BJ (cell line): Measurements from ENCODE around the gene MIA. TPM values are rescaled to one million over a fixed set of nuclear protein-coding genes. Genes with fewer than 3 reads are reported as not detected.
"Not testable (repeated sequence)": the region's sequence is repeated elsewhere in the genome, so short reads cannot be mapped to it uniquely, and the experiment has no call there.

Experiments used
- CTCF ChIA-PET: fragments of 350-600 bp; formaldehyde crosslinking; extraction: SDS; loops from one replicate; lab custom pipeline; 2021; ENCODE audit warnings: antibody characterized with exemption, inconsistent platforms; lab: Yijun Ruan, JAX
- POLR2A ChIA-PET: fragments of 300-600 bp; sonication (Branson Sonifier 250); formaldehyde crosslinking; extraction: SDS; loops from one replicate; lab custom pipeline; 2021; ENCODE audit warnings: antibody characterized with exemption; lab: Charles Lee
- DNase-seq: peaks from one replicate; pipeline ENCODE4 v3.0.0-alpha.2; 2011; ENCODE audit warnings: low read depth
- H3K27me3 ChIP-seq: 2 replicates; pipeline ENCODE4 v1.6.0; 2011; ENCODE audit warnings: low read length; ENCODE audit not compliant: control insufficient read depth, insufficient read depth
- H3K36me3 ChIP-seq: 2 replicates; pipeline ENCODE4 v1.5.1; 2011; ENCODE audit warnings: low read length; ENCODE audit not compliant: control insufficient read depth, insufficient read depth
- H3K4me3 ChIP-seq: 2 replicates; pipeline ENCODE4 v1.5.1; 2011; ENCODE audit warnings: low read depth, mild to moderate bottlenecking, control low read depth, low read length
- polyA plus RNA-seq: library from polyadenylated mRNA; depleted of rRNA; stranded (reverse); fragments of >200 nt; gene quantifications from 2 replicates; pipeline ENCODE4 v1.2.3, GENCODE V29; 2011
- TF ChIP-seq, protein P1 (sequence below): IDR thresholded peaks from 2 replicates; pipeline ENCODE4 v1.5.1; 2011; ENCODE audit warnings: low read depth, mild to moderate bottlenecking, control low read depth, inconsistent platforms, low read length, moderate library complexity; ENCODE audit not compliant: insufficient read depth

MIA gene
- polyA plus RNA-seq, 1 experiment, result not detected

DNA sequence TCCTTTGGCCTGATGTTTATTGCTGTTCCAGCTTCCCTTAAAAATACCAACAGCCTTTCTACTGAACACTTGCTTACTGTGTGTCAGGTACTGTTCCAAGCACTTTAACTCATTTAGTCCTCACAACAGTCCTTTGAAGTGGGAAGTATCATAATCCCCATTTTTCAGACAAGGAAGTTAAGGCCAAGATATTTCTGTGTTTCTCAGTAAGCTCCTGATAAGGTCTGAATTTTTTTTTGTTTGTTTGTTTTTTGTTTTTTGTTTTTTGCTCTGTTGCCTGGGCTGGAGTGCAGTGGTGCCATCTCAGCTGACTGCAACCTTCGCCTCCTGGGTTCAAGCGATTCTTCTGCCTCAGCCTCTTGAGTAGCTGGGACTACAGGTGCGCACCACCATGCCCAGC, 16.8 kb upstream of the MIA start:
- ChIA-PET CTCF (no interaction called here), POLR2A (no interaction called here)
- no peak for DNase-seq
- Histone ChIP-seq H3K4me3 (no peak overlapping the region), H3K36me3 (peaks cover 32% of the 10 kb centered on the region), H3K27me3 (no peaks in the 10 kb centered on the region)
- TF ChIP-seq, protein P1, sequence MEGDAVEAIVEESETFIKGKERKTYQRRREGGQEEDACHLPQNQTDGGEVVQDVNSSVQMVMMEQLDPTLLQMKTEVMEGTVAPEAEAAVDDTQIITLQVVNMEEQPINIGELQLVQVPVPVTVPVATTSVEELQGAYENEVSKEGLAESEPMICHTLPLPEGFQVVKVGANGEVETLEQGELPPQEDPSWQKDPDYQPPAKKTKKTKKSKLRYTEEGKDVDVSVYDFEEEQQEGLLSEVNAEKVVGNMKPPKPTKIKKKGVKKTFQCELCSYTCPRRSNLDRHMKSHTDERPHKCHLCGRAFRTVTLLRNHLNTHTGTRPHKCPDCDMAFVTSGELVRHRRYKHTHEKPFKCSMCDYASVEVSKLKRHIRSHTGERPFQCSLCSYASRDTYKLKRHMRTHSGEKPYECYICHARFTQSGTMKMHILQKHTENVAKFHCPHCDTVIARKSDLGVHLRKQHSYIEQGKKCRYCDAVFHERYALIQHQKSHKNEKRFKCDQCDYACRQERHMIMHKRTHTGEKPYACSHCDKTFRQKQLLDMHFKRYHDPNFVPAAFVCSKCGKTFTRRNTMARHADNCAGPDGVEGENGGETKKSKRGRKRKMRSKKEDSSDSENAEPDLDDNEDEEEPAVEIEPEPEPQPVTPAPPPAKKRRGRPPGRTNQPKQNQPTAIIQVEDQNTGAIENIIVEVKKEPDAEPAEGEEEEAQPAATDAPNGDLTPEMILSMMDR, result no peak

GRCh38 chr19:40759352-40759751, 16.0 kb upstream of the MIA start:
- DNase-seq, result no peak
- H3K36me3 ChIP-seq, result peaks cover 39% of the 10 kb centered on the region
- no peak overlapping the region for H3K4me3 ChIP-seq
- TF ChIP-seq, protein P1, result no peak
- no peaks in the 10 kb centered on the region for H3K27me3 ChIP-seq
- POLR2A ChIA-PET, result no interaction called here
- CTCF ChIA-PET, result no interaction called here

DNA sequence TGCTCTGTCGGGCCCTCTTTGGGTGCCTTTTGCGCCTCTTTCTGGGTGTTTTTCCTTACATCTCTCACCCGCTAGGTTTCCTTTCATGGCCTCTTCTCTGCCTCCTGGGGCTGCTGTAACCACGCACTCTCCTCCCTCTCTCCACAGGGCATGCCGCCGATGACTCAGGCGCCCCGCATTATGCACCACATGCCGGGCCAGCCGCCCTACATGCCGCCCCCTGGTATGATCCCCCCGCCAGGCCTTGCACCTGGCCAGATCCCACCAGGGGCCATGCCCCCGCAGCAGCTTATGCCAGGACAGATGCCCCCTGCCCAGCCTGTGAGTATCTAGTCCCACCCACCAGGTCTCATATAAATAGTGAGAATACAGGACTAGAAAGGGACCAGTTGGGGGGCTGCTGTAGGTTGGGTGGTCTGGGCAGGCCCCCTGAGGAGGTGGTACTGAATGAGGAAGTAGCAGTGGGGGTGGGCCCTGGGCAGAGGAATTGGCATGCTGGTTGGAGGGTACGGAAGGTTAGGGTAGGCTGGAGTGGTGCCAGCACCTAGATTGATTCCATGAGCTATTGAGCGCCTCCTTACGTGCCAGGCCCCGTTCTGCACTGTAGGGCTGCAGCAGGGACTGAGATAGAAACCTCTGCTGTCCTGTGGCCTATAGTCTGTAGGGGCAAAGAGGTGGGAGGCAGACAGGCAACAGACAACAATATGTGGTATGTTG, 12.4 kb upstream of the MIA start:
- ChIA-PET CTCF (no interaction called here), POLR2A (no interaction called here)
- no peak overlapping the region for H3K4me3 ChIP-seq
- H3K36me3 ChIP-seq, result peaks cover 42% of the 10 kb centered on the region
- H3K27me3 ChIP-seq, result no peaks in the 10 kb centered on the region
- TF ChIP-seq, protein P1, result no peak
- no peak for DNase-seq

- CTCF ChIA-PET, result no interaction called here
- DNase-seq, result no peak
- TF ChIP-seq, protein P1, result no peak
- POLR2A ChIA-PET, result no interaction called here
- Histone ChIP-seq H3K36me3 (peaks cover 40% of the 10 kb centered on the region), H3K4me3 (no peak overlapping the region), H3K27me3 (no peaks in the 10 kb centered on the region)
These were observed 11.8 kb upstream of the MIA start for GRCh38 chr19:40763526-40763925.

DNA sequence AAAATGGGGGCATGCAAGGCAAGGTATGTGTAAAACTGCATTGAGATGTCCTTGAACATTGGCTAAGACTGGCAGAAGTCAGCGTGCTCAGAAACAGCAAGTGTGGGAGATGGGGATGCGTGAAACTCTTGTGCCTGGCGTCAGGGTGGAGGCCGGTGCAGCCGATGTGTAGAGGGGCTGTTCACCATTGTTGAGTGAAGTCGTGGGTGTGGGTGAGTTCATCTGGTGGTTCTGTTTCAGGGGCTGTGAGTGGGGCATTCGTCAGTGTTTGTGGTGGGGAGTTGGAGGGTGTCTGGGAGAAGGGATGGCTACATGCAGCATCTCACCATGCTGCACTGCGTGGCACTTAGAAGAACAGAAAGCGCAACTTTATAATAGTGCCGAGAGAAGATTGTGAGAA, 11.4 kb upstream of the MIA start:
- POLR2A ChIA-PET, result no interaction called here
- Histone ChIP-seq H3K27me3 (no peaks in the 10 kb centered on the region), H3K36me3 (peaks cover 40% of the 10 kb centered on the region), H3K4me3 (no peak overlapping the region)
- CTCF ChIA-PET, result no interaction called here
- no peak for DNase-seq
- TF ChIP-seq, protein P1, result no peak

GRCh38 chr19:40766385-40766784, 8.9 kb upstream of the MIA start:
- CTCF ChIA-PET, result interaction anchor here (1.2 kb wide), 1 partner anchor 13 kb away, joined by 4 read pairs; no protein-coding TSS in a partner anchor
- DNase-seq, POLR2A ChIA-PET, H3K27me3 ChIP-seq, H3K4me3 ChIP-seq: not testable (repeated sequence)
- peaks cover 28% of the 10 kb centered on the region for H3K36me3 ChIP-seq
